Mesothelial cell of epicardium (in vitro differentiated cells): ENCODE data around the gene LRRC8D. TPM values are rescaled to one million over a fixed set of nuclear protein-coding genes. Genes with fewer than 3 reads are reported as not detected.
"Not testable (repeated sequence)": the region's sequence is repeated elsewhere in the genome, so short reads cannot be mapped to it uniquely, and the experiment has no call there.

Source experiments
- DNase-seq, 2 experiments: peaks; one replicate each; pipeline ENCODE4 v3.0.0; 2021; ENCODE audit warnings: low spot score in 2 of 2; ENCODE audit not compliant: unreplicated experiment in 2 of 2
- H3K27ac Mint-ChIP-seq: 2 replicates; pipeline ENCODE4 v1.8.0; 2021; ENCODE audit warnings: mixed read lengths
- H3K27me3 Mint-ChIP-seq: 2 replicates; pipeline ENCODE4 v1.8.0; 2021; ENCODE audit warnings: low read depth, mixed read lengths
- H3K36me3 Mint-ChIP-seq: 2 replicates; pipeline ENCODE4 v1.8.0; 2021; ENCODE audit warnings: mixed read lengths
- H3K4me1 Mint-ChIP-seq: 2 replicates; pipeline ENCODE4 v1.8.0; 2021; ENCODE audit warnings: mixed read lengths
- H3K4me3 Mint-ChIP-seq: 2 replicates; pipeline ENCODE4 v1.8.0; 2021; ENCODE audit warnings: mild to moderate bottlenecking, moderate library complexity, mixed read lengths
- H3K9me3 Mint-ChIP-seq: 2 replicates; pipeline ENCODE4 v1.8.0; 2021; ENCODE audit warnings: mixed read lengths
- total RNA-seq: library from RNA; stranded (reverse); gene quantifications from 3 replicates; pipeline ENCODE4 v1.2.1, GENCODE V29; 2021
- TF ChIP-seq, protein P1 (sequence below): fragments of 200-600 bp; sonication (generic); IDR thresholded peaks from one replicate; pipeline ENCODE4 v1.5.0; 2021; ENCODE audit warnings: antibody characterized with exemption; ENCODE audit not compliant: unreplicated experiment

The LRRC8D gene
- total RNA-seq, 1 donor from 2014 or later = 22.6 TPM

DNA sequence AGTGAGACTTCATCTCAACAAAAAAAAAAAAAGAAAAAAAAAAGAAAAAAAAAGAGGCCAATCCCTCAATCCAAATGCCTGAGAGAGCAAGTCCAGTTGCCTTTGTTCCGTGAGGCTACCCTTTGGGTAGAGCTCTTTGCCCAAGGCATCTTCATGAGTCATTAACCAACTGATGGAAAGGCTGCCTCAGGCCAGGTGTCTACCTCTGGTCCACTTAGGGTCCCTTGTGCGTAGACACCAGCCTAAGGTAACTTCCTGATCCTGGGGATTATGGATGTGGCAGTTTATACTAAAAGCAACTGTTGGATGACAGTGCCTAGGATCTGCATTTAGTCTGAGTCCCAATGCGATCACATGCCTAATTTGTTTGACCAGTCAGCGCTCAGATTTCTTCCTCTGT is 153.4 kb downstream of the LRRC8D start:
- no peaks in the 10 kb centered on the region for H3K9me3 Mint-ChIP-seq
- no peaks in the 10 kb centered on the region for H3K36me3 Mint-ChIP-seq
- no peak for DNase-seq
- no peak overlapping the region for H3K27ac Mint-ChIP-seq
- TF ChIP-seq, protein P1, sequence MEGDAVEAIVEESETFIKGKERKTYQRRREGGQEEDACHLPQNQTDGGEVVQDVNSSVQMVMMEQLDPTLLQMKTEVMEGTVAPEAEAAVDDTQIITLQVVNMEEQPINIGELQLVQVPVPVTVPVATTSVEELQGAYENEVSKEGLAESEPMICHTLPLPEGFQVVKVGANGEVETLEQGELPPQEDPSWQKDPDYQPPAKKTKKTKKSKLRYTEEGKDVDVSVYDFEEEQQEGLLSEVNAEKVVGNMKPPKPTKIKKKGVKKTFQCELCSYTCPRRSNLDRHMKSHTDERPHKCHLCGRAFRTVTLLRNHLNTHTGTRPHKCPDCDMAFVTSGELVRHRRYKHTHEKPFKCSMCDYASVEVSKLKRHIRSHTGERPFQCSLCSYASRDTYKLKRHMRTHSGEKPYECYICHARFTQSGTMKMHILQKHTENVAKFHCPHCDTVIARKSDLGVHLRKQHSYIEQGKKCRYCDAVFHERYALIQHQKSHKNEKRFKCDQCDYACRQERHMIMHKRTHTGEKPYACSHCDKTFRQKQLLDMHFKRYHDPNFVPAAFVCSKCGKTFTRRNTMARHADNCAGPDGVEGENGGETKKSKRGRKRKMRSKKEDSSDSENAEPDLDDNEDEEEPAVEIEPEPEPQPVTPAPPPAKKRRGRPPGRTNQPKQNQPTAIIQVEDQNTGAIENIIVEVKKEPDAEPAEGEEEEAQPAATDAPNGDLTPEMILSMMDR = no peak
- H3K4me1 Mint-ChIP-seq = peaks cover 6% of the 10 kb centered on the region
- no peaks in the 10 kb centered on the region for H3K27me3 Mint-ChIP-seq
- H3K4me3 Mint-ChIP-seq = no peak overlapping the region

DNA sequence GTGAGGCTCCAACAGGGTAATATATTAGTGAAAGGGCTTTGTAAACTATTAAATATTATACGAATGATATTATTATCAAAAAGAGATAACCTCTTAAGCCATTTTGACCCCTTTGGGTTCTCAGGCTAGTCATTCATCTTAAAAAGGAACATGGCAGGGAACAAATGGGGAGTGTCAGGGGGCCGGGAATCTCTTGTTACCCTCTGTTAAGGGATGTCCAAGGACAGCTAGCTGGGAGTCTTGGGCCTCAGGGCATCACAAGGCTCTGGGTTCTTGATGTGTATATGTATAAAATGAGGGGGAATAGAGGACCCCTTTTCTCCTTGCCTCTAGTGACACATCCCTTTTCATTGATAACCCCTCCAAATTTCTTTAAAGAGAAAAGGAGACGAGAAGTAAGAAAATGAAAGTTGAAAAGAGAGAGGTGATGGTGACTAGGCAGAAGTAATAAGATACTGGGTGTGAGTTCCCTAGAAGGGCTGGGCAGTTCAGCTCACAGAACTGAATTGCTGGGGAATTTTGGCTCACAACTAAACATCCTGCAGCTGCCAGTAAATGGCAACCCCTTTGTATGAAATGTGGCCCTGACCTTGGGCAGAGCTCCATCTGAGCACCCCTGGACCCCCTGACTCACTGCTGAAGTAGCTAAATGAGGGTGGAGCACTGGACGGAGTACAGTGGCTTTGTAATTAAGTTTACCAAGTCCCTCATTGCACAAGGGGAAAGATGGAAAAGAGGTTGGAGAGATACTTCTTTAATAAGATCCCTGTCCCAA is 154.1 kb downstream of the LRRC8D start:
- no peak overlapping the region for H3K4me3 Mint-ChIP-seq
- no peak overlapping the region for H3K27ac Mint-ChIP-seq
- no peak for DNase-seq
- no peaks in the 10 kb centered on the region for H3K36me3 Mint-ChIP-seq
- H3K9me3 Mint-ChIP-seq = no peaks in the 10 kb centered on the region
- H3K27me3 Mint-ChIP-seq = no peaks in the 10 kb centered on the region
- H3K4me1 Mint-ChIP-seq = peaks cover 6% of the 10 kb centered on the region
- TF ChIP-seq, protein P1 = no peak

DNA sequence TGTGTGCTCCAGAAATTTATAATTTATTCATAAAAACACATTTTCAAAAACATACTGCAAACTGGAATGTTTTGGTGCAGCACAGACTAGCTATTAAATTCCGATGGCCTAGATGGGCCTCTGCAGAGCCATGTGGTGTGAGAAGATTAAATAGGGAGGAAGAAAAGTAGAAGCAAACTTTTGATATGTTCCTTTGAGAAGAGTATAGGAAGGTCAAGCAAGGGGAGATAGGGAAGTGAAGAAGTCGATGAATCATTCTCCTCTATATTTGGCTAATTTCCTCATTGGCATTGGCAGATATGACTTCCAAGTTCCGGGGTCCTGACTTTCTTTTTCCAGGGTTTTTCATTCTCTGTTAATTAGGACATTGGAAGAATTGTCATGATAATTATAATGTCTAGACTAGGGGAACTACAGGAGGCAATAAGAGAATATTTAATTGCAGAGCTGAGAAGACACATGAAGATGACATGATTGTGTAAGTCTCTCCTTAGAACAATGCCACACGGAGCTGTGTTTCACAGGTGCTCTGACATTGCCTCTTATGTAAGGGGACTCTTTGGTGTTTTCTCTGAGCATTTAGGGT is 154.8 kb downstream of the LRRC8D start:
- Mint-ChIP-seq H3K36me3 (no peaks in the 10 kb centered on the region), H3K27ac (no peak overlapping the region), H3K4me1 (peaks cover 8% of the 10 kb centered on the region), H3K4me3 (no peak overlapping the region), H3K27me3 (no peaks in the 10 kb centered on the region), H3K9me3 (no peaks in the 10 kb centered on the region)
- DNase-seq = no peak
- TF ChIP-seq, protein P1 = no peak

DNA sequence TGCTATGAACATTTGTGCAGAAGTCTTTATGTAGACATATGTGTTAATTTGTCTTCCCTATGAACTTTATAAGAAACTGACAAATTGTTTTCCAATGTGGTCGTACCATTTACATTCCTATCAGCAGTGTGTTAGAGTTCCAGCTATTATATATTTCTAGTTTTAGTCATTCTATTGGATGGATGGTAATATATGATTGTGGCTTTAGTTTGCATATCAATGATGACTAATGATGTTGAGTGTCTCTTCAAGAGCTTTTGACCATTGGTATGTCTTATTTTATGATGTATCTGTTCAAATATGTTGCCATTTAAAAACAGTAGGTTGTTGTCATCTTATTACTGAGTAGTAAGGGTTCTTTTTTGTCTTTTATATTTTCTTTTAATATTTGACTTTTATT is 157.9 kb downstream of the LRRC8D start:
- Mint-ChIP-seq H3K27ac (no peak overlapping the region), H3K36me3 (no peaks in the 10 kb centered on the region), H3K4me1 (peaks cover 9% of the 10 kb centered on the region), H3K9me3 (no peaks in the 10 kb centered on the region), H3K27me3 (no peaks in the 10 kb centered on the region), H3K4me3 (no peak overlapping the region)
- TF ChIP-seq, protein P1 = no peak
- no peak for DNase-seq

DNA sequence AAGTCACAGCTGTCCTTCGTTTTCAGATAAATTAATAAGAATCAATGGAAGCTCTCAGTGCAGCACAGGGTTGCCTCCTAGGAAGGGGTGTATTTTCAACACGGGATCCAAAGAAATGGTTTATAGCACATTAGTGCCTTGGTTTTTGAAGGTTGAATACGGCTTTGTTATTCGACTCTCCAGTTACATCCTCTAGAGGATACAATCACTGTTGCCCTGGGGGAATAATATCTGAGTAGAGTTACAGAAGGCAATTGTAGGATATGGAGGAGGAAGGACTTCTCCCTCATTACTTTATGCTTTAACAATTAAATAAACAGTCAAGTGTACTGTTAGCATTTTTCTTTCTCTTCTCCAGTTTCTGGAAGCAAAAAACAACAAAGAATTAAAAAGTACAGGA is 159.8 kb downstream of the LRRC8D start:
- H3K27ac Mint-ChIP-seq = no peak overlapping the region
- peaks cover 5% of the 10 kb centered on the region for H3K4me1 Mint-ChIP-seq
- TF ChIP-seq, protein P1 = no peak
- no peaks in the 10 kb centered on the region for H3K36me3 Mint-ChIP-seq
- no peaks in the 10 kb centered on the region for H3K27me3 Mint-ChIP-seq
- DNase-seq = no peak
- no peaks in the 10 kb centered on the region for H3K9me3 Mint-ChIP-seq
- H3K4me3 Mint-ChIP-seq = no peak overlapping the region

DNA sequence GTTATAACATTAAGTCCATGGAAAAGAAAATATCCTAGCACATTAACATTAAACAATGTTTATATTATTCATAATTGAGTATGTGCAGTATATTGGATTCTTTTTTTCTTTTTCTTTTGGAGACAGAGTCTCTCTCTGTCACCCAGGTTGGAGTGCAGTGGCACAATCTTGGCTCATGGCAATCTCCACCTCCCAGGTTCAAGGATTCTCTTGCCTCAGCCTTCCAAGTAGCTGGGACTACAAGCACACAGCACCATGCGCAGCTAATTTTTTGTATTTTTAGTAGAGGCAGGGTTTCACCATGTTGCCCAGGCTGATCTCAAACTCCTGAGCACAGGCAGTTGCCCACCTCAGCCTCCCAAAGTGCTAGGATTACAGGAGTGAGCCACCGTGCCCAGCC is 162.0 kb downstream of the LRRC8D start:
- H3K36me3 Mint-ChIP-seq, H3K4me1 Mint-ChIP-seq, H3K27ac Mint-ChIP-seq, H3K27me3 Mint-ChIP-seq, H3K9me3 Mint-ChIP-seq, H3K4me3 Mint-ChIP-seq, DNase-seq: not testable (repeated sequence)

DNA sequence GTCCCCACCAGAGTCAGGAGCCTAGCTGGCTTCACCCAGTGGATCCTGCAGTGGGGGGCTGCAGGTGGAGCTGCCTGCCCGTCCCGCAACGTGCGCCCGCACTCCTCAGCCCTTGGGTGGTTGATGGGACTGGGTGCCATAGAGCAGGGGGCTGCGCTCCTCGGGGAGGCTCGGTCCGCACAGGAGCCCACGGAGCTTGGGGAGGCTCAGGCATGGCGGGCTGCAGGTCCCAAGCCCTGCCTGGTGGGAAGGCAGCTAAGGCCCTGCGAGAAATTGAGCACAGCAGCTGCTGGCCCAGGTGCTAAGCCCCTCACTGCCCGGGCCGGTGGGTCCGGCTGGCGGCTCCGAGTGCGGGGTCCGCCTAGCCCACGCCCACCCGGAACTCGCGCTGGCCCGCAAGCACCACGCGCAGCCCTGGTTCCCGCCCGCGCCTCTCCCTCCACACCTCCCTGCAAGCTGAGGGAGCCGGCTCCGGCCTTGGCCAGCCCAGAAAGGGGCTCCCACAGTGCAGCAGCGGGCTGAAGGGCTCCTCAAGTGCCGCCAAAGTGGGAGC is 163.8 kb downstream of the LRRC8D start:
- not testable (repeated sequence) for H3K4me1 Mint-ChIP-seq, H3K27me3 Mint-ChIP-seq, H3K9me3 Mint-ChIP-seq, H3K36me3 Mint-ChIP-seq, DNase-seq, H3K27ac Mint-ChIP-seq, H3K4me3 Mint-ChIP-seq
